SU-DHL-6 (cell line): ENCODE results near the gene SDK1.

Experiments
- H2AFZ ChIP-seq: fragments of 200-600 bp; sonication (generic); 2 replicates; pipeline ENCODE4 v1.6.1; 2014; ENCODE audit warnings: low read depth, mild to moderate bottlenecking, moderate library complexity, mixed read lengths, antibody characterized with exemption, low read length; ENCODE audit not compliant: severe bottlenecking
- H3F3A ChIP-seq: fragments of 200-600 bp; shearing (Covaris generic); 2 replicates; pipeline ENCODE4 v1.6.0; 2016; ENCODE audit warnings: antibody characterized with exemption, mild to moderate bottlenecking; ENCODE audit not compliant: insufficient read depth
- H3K27ac ChIP-seq: fragments of 200-600 bp; sonication (generic); 2 replicates; pipeline ENCODE4 v1.5.1; 2016; ENCODE audit warnings: low read depth, mild to moderate bottlenecking, low read length, moderate library complexity, mixed read lengths
- H3K27me3 ChIP-seq: fragments of 200-600 bp; sonication (generic), shearing (Covaris generic); 2 replicates; pipeline ENCODE4 v1.6.0; 2014; ENCODE audit warnings: mild to moderate bottlenecking, low read length
- H3K36me3 ChIP-seq: fragments of 200-600 bp; sonication (generic); 2 replicates; pipeline ENCODE4 v1.6.1; 2014; ENCODE audit warnings: mild to moderate bottlenecking, low read length, mixed read lengths
- H3K4me2 ChIP-seq: fragments of 300-600, 200-600 bp; shearing (Covaris generic), sonication (generic); 2 replicates; pipeline ENCODE4 v1.6.0; 2014; ENCODE audit warnings: low read length, low read depth, mild to moderate bottlenecking; ENCODE audit not compliant: poor library complexity, severe bottlenecking
- H3K4me3 ChIP-seq: fragments of 200-600 bp; sonication (generic); 2 replicates; pipeline ENCODE4 v1.5.1; 2014; ENCODE audit warnings: antibody characterized with exemption, low read length, mild to moderate bottlenecking, mixed read lengths; ENCODE audit not compliant: insufficient read depth, poor library complexity, severe bottlenecking
- H3K79me2 ChIP-seq: fragments of 200-600 bp; sonication (generic); 2 replicates; pipeline ENCODE4 v1.6.1; 2014; ENCODE audit warnings: mild to moderate bottlenecking, low read length, moderate library complexity; ENCODE audit not compliant: insufficient read depth
- H3K9ac ChIP-seq: fragments of 200-600 bp; sonication (generic); 2 replicates; pipeline ENCODE4 v1.7.0; 2014; ENCODE audit warnings: mild to moderate bottlenecking, low read length
- H3K9me2 ChIP-seq: fragments of 200-600 bp; sonication (generic); replicated peaks from 2 replicates; pipeline ENCODE4 v1.6.1; 2014; ENCODE audit warnings: low read length; ENCODE audit not compliant: insufficient read depth
- H3K9me3 ChIP-seq: fragments of 200-600 bp; sonication (generic); 2 replicates; pipeline ENCODE4 v1.6.1; 2014; ENCODE audit warnings: low read length, mixed read lengths; ENCODE audit not compliant: insufficient read depth
- H4K20me1 ChIP-seq: fragments of 200-600 bp; sonication (generic); 2 replicates; pipeline ENCODE4 v1.6.1; 2014; ENCODE audit warnings: low read depth, mild to moderate bottlenecking, antibody characterized with exemption, low read length, moderate library complexity, mixed read lengths
- CTCF ChIP-seq: fragments of 200-600 bp; sonication (generic); IDR thresholded peaks from one replicate; pipeline ENCODE4 v1.5.1; 2017; ENCODE audit warnings: antibody characterized with exemption, mild to moderate bottlenecking, low read length, moderate library complexity; ENCODE audit not compliant: insufficient read depth, poor library complexity, severe bottlenecking
- EZH2phosphoT487 ChIP-seq: fragments of 200-600 bp; sonication (generic), shearing (Covaris generic); conservative IDR thresholded peaks from 2 replicates; pipeline ENCODE4 v1.6.1; 2018; ENCODE audit warnings: mild to moderate bottlenecking, antibody characterized with exemption, low read length, moderate library complexity, mixed read lengths

The SDK1 gene

GRCh38 chr7:4144172-4144701 lies 843.2 kb downstream of the SDK1 start:
- no peaks in the 10 kb centered on the region for H3K27me3 ChIP-seq
- no peaks in the 10 kb centered on the region for H3K36me3 ChIP-seq
- no peaks in the 10 kb centered on the region for H3K9me3 ChIP-seq
- no peak overlapping the region for H3K4me3 ChIP-seq
- H4K20me1 ChIP-seq: no peaks in the 10 kb centered on the region
- no peaks in the 10 kb centered on the region for H3K79me2 ChIP-seq
- H3K9me2 ChIP-seq: no peaks in the 10 kb centered on the region
- no peak overlapping the region for H3K9ac ChIP-seq
- H3K27ac ChIP-seq: no peak overlapping the region
- TF ChIP-seq CTCF (no peak), EZH2phosphoT487 (no peak)
- no peak overlapping the region for H3K4me2 ChIP-seq
- H2AFZ ChIP-seq: no peak overlapping the region
- H3F3A ChIP-seq: no peaks in the 10 kb centered on the region

GRCh38 chr7:4144811-4145510 lies 843.9 kb downstream of the SDK1 start:
- no peak overlapping the region for H2AFZ ChIP-seq
- H3K9ac ChIP-seq: no peak overlapping the region
- no peaks in the 10 kb centered on the region for H3K36me3 ChIP-seq
- no peak overlapping the region for H3K27ac ChIP-seq
- H3K27me3 ChIP-seq: no peaks in the 10 kb centered on the region
- H4K20me1 ChIP-seq: no peaks in the 10 kb centered on the region
- TF ChIP-seq EZH2phosphoT487: no peak
- TF ChIP-seq CTCF: no peak
- H3K4me2 ChIP-seq: no peak overlapping the region
- no peaks in the 10 kb centered on the region for H3K9me3 ChIP-seq
- no peaks in the 10 kb centered on the region for H3F3A ChIP-seq
- H3K9me2 ChIP-seq: no peaks in the 10 kb centered on the region
- no peaks in the 10 kb centered on the region for H3K79me2 ChIP-seq
- no peak overlapping the region for H3K4me3 ChIP-seq

- Histone ChIP-seq H3K79me2 (no peaks in the 10 kb centered on the region), H3K27ac (no peak overlapping the region), H2AFZ (no peak overlapping the region), H3K4me2 (no peak overlapping the region), H3K9me3 (no peaks in the 10 kb centered on the region), H3K36me3 (no peaks in the 10 kb centered on the region), H3K4me3 (no peak overlapping the region), H3K27me3 (no peaks in the 10 kb centered on the region), H4K20me1 (no peaks in the 10 kb centered on the region), H3K9me2 (no peaks in the 10 kb centered on the region), H3K9ac (no peak overlapping the region), H3F3A (no peaks in the 10 kb centered on the region)
- no peak for TF ChIP-seq EZH2phosphoT487
- no peak for TF ChIP-seq CTCF
These were observed 844.5 kb downstream of the SDK1 start for GRCh38 chr7:4145576-4145975.
